ENCODE data around the gene ATP9B.

ATP9B gene

GRCh38 chr18:79356435-79356834 is 287.2 kb downstream of the ATP9B start:
- TF ChIP-seq CTCF (IDR thresholded peaks at IDR 0.05; ENCODE audit: borderline replicate concordance, control extremely low read depth, extremely low read depth, insufficient read depth, missing control alignments), result no peak
- in situ Hi-C loops (cut with MboI; ENCODE audit: low sequenced_read_pairs, unreplicated experiment), result no loop called here
- DNase-seq (ENCODE audit: low spot score), result no peak

GRCh38 chr18:79360933-79361332 is 291.7 kb downstream of the ATP9B start:
- in situ Hi-C loops (cut with MboI; ENCODE audit: low sequenced_read_pairs, unreplicated experiment), result no loop called here
- no peak for TF ChIP-seq CTCF (IDR thresholded peaks at IDR 0.05; ENCODE audit: borderline replicate concordance, control extremely low read depth, extremely low read depth, insufficient read depth, missing control alignments)
- no peak for DNase-seq (ENCODE audit: low spot score)

GRCh38 chr18:79361766-79362522 is 292.8 kb downstream of the ATP9B start:
- DNase-seq (ENCODE audit: low spot score), result no peak
- no peak for TF ChIP-seq CTCF (IDR thresholded peaks at IDR 0.05; ENCODE audit: borderline replicate concordance, control extremely low read depth, extremely low read depth, insufficient read depth, missing control alignments)
- in situ Hi-C loops (cut with MboI; ENCODE audit: low sequenced_read_pairs, unreplicated experiment), result no loop called here

GRCh38 chr18:79365701-79366100 is 296.5 kb downstream of the ATP9B start:
- in situ Hi-C loops (cut with MboI; ENCODE audit: low sequenced_read_pairs, unreplicated experiment), result no loop called here
- no peak for DNase-seq (ENCODE audit: low spot score)
- TF ChIP-seq CTCF (IDR thresholded peaks at IDR 0.05; ENCODE audit: borderline replicate concordance, control extremely low read depth, extremely low read depth, insufficient read depth, missing control alignments), result no peak

GRCh38 chr18:79366177-79367094 is 297.2 kb downstream of the ATP9B start:
- DNase-seq (ENCODE audit: low spot score), result no peak
- TF ChIP-seq CTCF (IDR thresholded peaks at IDR 0.05; ENCODE audit: borderline replicate concordance, control extremely low read depth, extremely low read depth, insufficient read depth, missing control alignments), result no peak
- in situ Hi-C loops (cut with MboI; ENCODE audit: low sequenced_read_pairs, unreplicated experiment), result no loop called here

- in situ Hi-C loops (cut with MboI; ENCODE audit: low sequenced_read_pairs, unreplicated experiment), result no loop called here
- no peak for DNase-seq (ENCODE audit: low spot score)
- TF ChIP-seq CTCF (IDR thresholded peaks at IDR 0.05; ENCODE audit: borderline replicate concordance, control extremely low read depth, extremely low read depth, insufficient read depth, missing control alignments), result no peak
These were observed 298.3 kb downstream of the ATP9B start for GRCh38 chr18:79367480-79367879.

All from GM13976 (cell line).